ENCODE measurements around the gene UGCG. TPM values are rescaled to one million over a fixed set of nuclear protein-coding genes. Genes with fewer than 3 reads are reported as not detected.

Gene UGCG
- total and polyA plus RNA-seq, 2 of the 4 experiments (the other 2 are of a cell fraction): 84.2 to 104 TPM

DNA sequence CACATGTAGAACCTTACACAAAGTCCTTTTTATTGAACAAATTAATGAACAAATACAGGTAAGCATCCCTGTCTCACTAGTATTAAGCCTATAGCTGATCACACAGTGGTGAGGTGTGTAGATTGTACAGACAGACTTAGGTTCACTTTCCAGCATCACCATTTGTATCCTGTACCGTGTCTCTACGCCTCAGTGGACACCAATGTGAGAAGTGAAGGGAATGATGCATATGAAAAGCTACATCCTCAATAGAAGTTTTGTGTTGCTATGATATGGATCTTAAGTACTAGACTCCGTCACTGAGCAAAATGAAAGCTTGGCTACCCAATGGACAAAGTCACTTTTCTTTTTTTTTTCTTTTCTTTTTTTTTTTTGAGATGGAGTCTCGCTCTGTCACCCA is 46.6 kb downstream of the UGCG start:
- Histone ChIP-seq H3K79me1 (ENCODE audit: low read depth in 1 of 2, low read length in 2 of 2) (peaks cover 0 to 12% of the 10 kb centered on the region in 2 experiments; a peak in 2 of 4 replicates), H4K8ac (ENCODE audit: low read depth in 2 of 2, low read length in 2 of 2) (peak overlapping the region in 1 of 2 experiments; percentile 27; a peak in 2 of 4 replicates), H3K27me3 (ENCODE audit: control insufficient read depth, insufficient read depth, low read length) (no peaks in the 10 kb centered on the region), H2AK9ac (replicated peaks; ENCODE audit: low read depth, low read length, poor library complexity) (no peak overlapping the region), H2BK20ac (ENCODE audit: low read depth, low read length) (no peak overlapping the region), H3K9me3 (ENCODE audit: control insufficient read depth, insufficient read depth, low read length) (no peaks in the 10 kb centered on the region), H2AFZ (replicated peaks; ENCODE audit: low read length, poor library complexity) (no peak overlapping the region), H3K27ac (ENCODE audit: insufficient read depth, low read length) (no peak overlapping the region), H3K14ac (replicated peaks; ENCODE audit: low read depth, low read length) (peak overlapping the region; percentile 64; the same call in 1 of the 2 replicates), H3K56ac (ENCODE audit: extremely low read depth, insufficient read depth, low read length) (no peak overlapping the region), H3K4me2 (ENCODE audit: low read depth, low read length) (no peak overlapping the region), H4K5ac (ENCODE audit: low read depth, low read length) (peak overlapping the region; percentile 66; the same call in 1 of the 2 replicates), H3K36me3 (ENCODE audit: control insufficient read depth, insufficient read depth, low read length) (peaks cover 4% of the 10 kb centered on the region), H2BK5ac (ENCODE audit: low read depth, low read length, poor library complexity, severe bottlenecking) (peak overlapping the region; percentile 12), H2BK15ac (ENCODE audit: low read depth, low read length) (peak overlapping the region; percentile 28; the same call in 1 of the 3 replicates), H3K4me1 (ENCODE audit: control insufficient read depth, insufficient read depth, low read length) (peaks cover 9% of the 10 kb centered on the region), H3K4me3 (ENCODE audit: insufficient read depth, low read depth, low read length) (no peak overlapping the region), H3K4ac (ENCODE audit: low read depth, low read length) (peak overlapping the region; percentile 17; the same call in 1 of the 2 replicates), H3K18ac (ENCODE audit: low read depth, low read length) (peak overlapping the region; percentile 56; the same call in 1 of the 2 replicates), H2AK5ac (ENCODE audit: low read depth, low read length) (peak overlapping the region; percentile 6; the same call in 1 of the 2 replicates), H4K20me1 (ENCODE audit: insufficient read depth, low read length) (no peaks in the 10 kb centered on the region), H3K9ac (ENCODE audit: low read depth, low read length) (no peak overlapping the region), H2BK120ac (ENCODE audit: low read depth, low read length) (no peak overlapping the region; the same call in 1 of the 2 replicates), H4K91ac (ENCODE audit: insufficient read depth, low read depth, low read length) (0 out of 2 replicates have a peak overlapping the region, but pooled peaks have one; percentile 17), H3K9me1 (ENCODE audit: insufficient read depth, low read length) (peaks cover 13% of the 10 kb centered on the region; the same call in 1 of the 2 replicates), H3K23ac (ENCODE audit: low read depth, low read length) (no peak overlapping the region)
- ChIA-PET CTCF (interaction anchor here (0.8 to 1.0 kb wide), 2 partner anchors 10 to 132 kb away, joined by 3 to 4 read pairs; no protein-coding TSS in a partner anchor), POLR2A (ENCODE audit: unreplicated experiment) (no interaction called here)
- ATAC-seq (ENCODE audit: low read depth) (no peak), DNase-seq (no peak)
- no TSS peak for BruUV-seq (replicated peaks)
- dilution Hi-C loops (cut with HindIII; ENCODE audit: low sequenced_read_pairs, unreplicated experiment): no loop called here
- TF ChIP-seq, protein P1, sequence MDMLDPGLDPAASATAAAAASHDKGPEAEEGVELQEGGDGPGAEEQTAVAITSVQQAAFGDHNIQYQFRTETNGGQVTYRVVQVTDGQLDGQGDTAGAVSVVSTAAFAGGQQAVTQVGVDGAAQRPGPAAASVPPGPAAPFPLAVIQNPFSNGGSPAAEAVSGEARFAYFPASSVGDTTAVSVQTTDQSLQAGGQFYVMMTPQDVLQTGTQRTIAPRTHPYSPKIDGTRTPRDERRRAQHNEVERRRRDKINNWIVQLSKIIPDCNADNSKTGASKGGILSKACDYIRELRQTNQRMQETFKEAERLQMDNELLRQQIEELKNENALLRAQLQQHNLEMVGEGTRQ (IDR thresholded peaks at IDR 0.05; ENCODE audit: low read depth, low read length): no peak
- no peak for TF ChIP-seq FOS (IDR thresholded peaks at IDR 0.05; ENCODE audit: low read depth, low read length)
- in situ Hi-C loops (cut with MboI; ENCODE audit: low sequenced_read_pairs): loop anchor here (10.0 kb wide), 1 partner anchor 132 kb away; no protein-coding TSS in a partner anchor
- intact Hi-C loops (cut with micrococcal nuclease): loop anchor here (5.0 kb wide), 1 partner anchor 181 kb away; no protein-coding TSS in a partner anchor
- no CpG with 5 or more reads among the region's 4 CpGs for WGBS, 2 experiments (ENCODE audit: extremely low coverage in 2 of 2, insufficient read length in 1 of 2)
